Endothelial cell of umbilical vein (primary cell): ENCODE measurements around the gene FMO5. TPM values are rescaled to one million over a fixed set of nuclear protein-coding genes. Genes with fewer than 3 reads are reported as not detected.

Experiments used
- BruUV-seq: library from RNA; stranded (reverse); fragments of 400-500 nt; replicated peaks from 2 replicates; lab custom pipeline; 2021; lab: Mats Ljungman, UMichigan
- CTCF ChIA-PET: fragments of 300-600, 350-600 bp; sonication (Branson Sonifier 250); formaldehyde crosslinking; loops from one replicate; lab custom pipeline; 2021; ENCODE audit warnings: antibody characterized with exemption, inconsistent platforms; lab: Charles Lee
- POLR2A ChIA-PET: fragments of 300-600, 350-600 bp; sonication (Branson Sonifier 250); formaldehyde crosslinking; loops from one replicate; lab custom pipeline; 2021; ENCODE audit warnings: antibody characterized with exemption, inconsistent platforms; lab: Charles Lee
- DNase-seq: peaks from one replicate; pipeline ENCODE4 v3.0.0-alpha.2; 2011; ENCODE audit warnings: low read depth, low spot score
- FAIRE-seq: peaks from 2 replicates; lab custom pipeline; 2011; peaks lifted over from hg19 to GRCh38; lab: Jason Lieb, UNC
- H2AFZ ChIP-seq: 2 replicates; pipeline ENCODE4 v1.6.0; 2012; ENCODE audit warnings: low read depth, low read length, control low read depth, inconsistent platforms
- H3K27ac ChIP-seq: 2 replicates; pipeline ENCODE4 v1.5.1; 2011; ENCODE audit warnings: low read depth, mild to moderate bottlenecking, control low read depth, low read length, moderate library complexity; ENCODE audit not compliant: insufficient read depth
- H3K27me3 ChIP-seq, 2 experiments: 2 replicates each; pipeline versions ENCODE4 v1.6.0 to v1.6.1; 2011; ENCODE audit warnings: low read length in 2 of 2, mixed read lengths in 1 of 2; ENCODE audit not compliant: control insufficient read depth in 2 of 2, insufficient read depth in 2 of 2
- H3K36me3 ChIP-seq, 2 experiments: 2 replicates in 1 of 2; 3 replicates in 1 of 2; pipeline ENCODE4 v1.5.1; 2011; ENCODE audit warnings: low read length in 2 of 2, mild to moderate bottlenecking in 1 of 2, moderate library complexity in 1 of 2; ENCODE audit not compliant: control insufficient read depth in 2 of 2, insufficient read depth in 2 of 2; ENCODE audit errors: extremely low read depth in 1 of 2
- H3K4me1 ChIP-seq: 3 replicates; pipeline ENCODE4 v1.5.1; 2011; ENCODE audit warnings: mild to moderate bottlenecking, low read length; ENCODE audit not compliant: control insufficient read depth, insufficient read depth; ENCODE audit errors: extremely low read depth
- H3K4me2 ChIP-seq: 2 replicates; pipeline ENCODE4 v1.6.1; 2011; ENCODE audit warnings: low read length, control low read depth, mixed read lengths; ENCODE audit not compliant: insufficient read depth
- H3K4me3 ChIP-seq, 3 experiments: fragments of 200-600 bp in 1 of 3; sonication (generic), shearing (Covaris generic) in 1 of 3; replicated peaks in 1 of 3; 2 replicates each; pipeline ENCODE4 v1.5.1; 2011 to 2016; ENCODE audit warnings: control low read depth in 3 of 3, low read length in 3 of 3, mild to moderate bottlenecking in 2 of 3, inconsistent platforms in 1 of 3, low read depth in 1 of 3, moderate library complexity in 1 of 3; ENCODE audit not compliant: insufficient read depth in 1 of 3
- H3K79me2 ChIP-seq: 2 replicates; pipeline ENCODE4 v1.6.0; 2012; ENCODE audit warnings: low read length, inconsistent platforms; ENCODE audit not compliant: control insufficient read depth, insufficient read depth
- H3K9ac ChIP-seq: replicated peaks from 2 replicates; pipeline ENCODE3; 2011; ENCODE audit warnings: low read length, control low read depth; ENCODE audit not compliant: insufficient read depth; ENCODE audit errors: extremely low read depth
- H3K9me1 ChIP-seq: replicated peaks from 3 replicates; pipeline ENCODE4 v1.6.0; 2011; ENCODE audit warnings: mild to moderate bottlenecking, low read length; ENCODE audit not compliant: control insufficient read depth, insufficient read depth; ENCODE audit errors: extremely low read depth
- H3K9me3 ChIP-seq: replicated peaks from 2 replicates; pipeline ENCODE4 v1.5.1; 2012; ENCODE audit warnings: low read length, inconsistent platforms; ENCODE audit not compliant: control insufficient read depth, insufficient read depth
- H4K20me1 ChIP-seq: replicated peaks from 2 replicates; pipeline ENCODE3; 2011; ENCODE audit warnings: mild to moderate bottlenecking, low read length; ENCODE audit not compliant: control insufficient read depth, insufficient read depth; ENCODE audit errors: extremely low read depth
- EZH2 ChIP-seq: IDR thresholded peaks from 2 replicates; pipeline ENCODE4 v1.6.1; 2012; ENCODE audit warnings: borderline replicate concordance, low read depth, mild to moderate bottlenecking, moderate library complexity, low read length, inconsistent platforms; ENCODE audit not compliant: severe bottlenecking
- FOS ChIP-seq: IDR thresholded peaks from 2 replicates; pipeline ENCODE4 v1.6.1; 2011; ENCODE audit warnings: mild to moderate bottlenecking, low read length, moderate library complexity, borderline replicate concordance; ENCODE audit not compliant: insufficient read depth
- GATA2 ChIP-seq: IDR thresholded peaks from 2 replicates; pipeline ENCODE4 v1.7.0; 2011; ENCODE audit warnings: low read depth, mild to moderate bottlenecking, moderate library complexity, mixed read lengths, low read length; ENCODE audit not compliant: insufficient read length, insufficient read depth
- JUN ChIP-seq: IDR thresholded peaks from 2 replicates; pipeline ENCODE4 v1.6.1; 2011; ENCODE audit warnings: borderline replicate concordance, low read depth; ENCODE audit not compliant: insufficient read length, insufficient read depth
- MAX ChIP-seq: IDR thresholded peaks from 2 replicates; pipeline ENCODE4 v1.6.1; 2011; ENCODE audit not compliant: insufficient read depth, insufficient read length
- MYC ChIP-seq: IDR thresholded peaks from one replicate; pipeline ENCODE4 v1.6.1; 2011; ENCODE audit warnings: mild to moderate bottlenecking, low read depth, low read length
- POLR2A ChIP-seq: IDR thresholded peaks from 2 replicates; pipeline ENCODE4 v1.6.1; 2012; ENCODE audit warnings: low read depth, mild to moderate bottlenecking, control low read depth, low read length
- POLR2AphosphoS5 ChIP-seq: IDR thresholded peaks from 2 replicates; pipeline ENCODE4 v1.6.1; 2012; ENCODE audit warnings: low read depth, mild to moderate bottlenecking, control low read depth, low read length, moderate library complexity; ENCODE audit not compliant: insufficient read depth
- dilution Hi-C: fragments of 300-500 bp; cut with MboI; formaldehyde crosslinking; loops from one replicate; pipeline ENCODE4 v1.15.0; 2019; ENCODE audit warnings: low sequenced_read_pairs; ENCODE audit not compliant: extremely low pct_ligation_motif_present
- intact Hi-C: fragments of 100-400 bp; cut with micrococcal nuclease; formaldehyde crosslinking; loops from one replicate; pipeline ENCODE4 v1.10.0; 2022
- polyA plus RNA-seq, 4 experiments: library from polyadenylated mRNA; depleted of rRNA in 3 of 4; stranded (reverse) in 3 of 4; unstranded in 1 of 4; fragments of >200 nt; gene quantifications; 2 replicates each; pipeline versions ENCODE4 v1.2.1 to v1.2.3, GENCODE V29; 2011 to 2012; ENCODE audit warnings: missing spikeins in 1 of 4
- total RNA-seq: library from RNA; stranded (reverse); gene quantifications from 2 replicates; pipeline ENCODE4 v1.2.3, GENCODE V29; 2021
- TF ChIP-seq, protein P1 (sequence below), 2 donors: IDR thresholded peaks; 1 replicate in 1 of 2; 2 replicates in 1 of 2; pipeline ENCODE4 v1.5.1; 2011; ENCODE audit warnings: low read length in 2 of 2, mild to moderate bottlenecking in 2 of 2, moderate library complexity in 2 of 2, control low read depth in 1 of 2, inconsistent platforms in 1 of 2, low read depth in 1 of 2; ENCODE audit not compliant: insufficient read depth in 1 of 2; ENCODE audit errors: extremely low read depth in 1 of 2

The FMO5 gene
- total and polyA plus RNA-seq, 2 donors (not counting 3 experiments of a cell fraction or from before 2014, with no cell fraction given): 0.48 to 0.60 TPM

GRCh38 chr1:147185432-147185831 lies 39.7 kb downstream of the FMO5 start:
- FAIRE-seq (no peak), DNase-seq (no peak)
- no peaks in the 10 kb centered on the region for H3K27me3 ChIP-seq
- no peaks in the 10 kb centered on the region for H3K9me1 ChIP-seq
- no peaks in the 10 kb centered on the region for H3K79me2 ChIP-seq
- no peaks in the 10 kb centered on the region for H4K20me1 ChIP-seq
- ChIA-PET CTCF (interaction anchor here (1.8 kb wide), 1 partner anchor 12 kb away, joined by 6 read pairs; no protein-coding TSS in a partner anchor), POLR2A (no interaction called here)
- no peaks in the 10 kb centered on the region for H3K36me3 ChIP-seq
- no peaks in the 10 kb centered on the region for H3K4me1 ChIP-seq
- H3K9ac ChIP-seq: no peak overlapping the region
- intact Hi-C loops (no loop called here), dilution Hi-C loops (no loop called here)
- H3K4me2 ChIP-seq: no peak overlapping the region
- no peak for TF ChIP-seq FOS
- TF ChIP-seq MAX: no peak
- TF ChIP-seq GATA2: no peak
- no peak for TF ChIP-seq POLR2AphosphoS5
- no peak for TF ChIP-seq POLR2A
- no peak for TF ChIP-seq MYC
- TF ChIP-seq EZH2: no peak
- no peak for TF ChIP-seq JUN
- TF ChIP-seq, protein P1, sequence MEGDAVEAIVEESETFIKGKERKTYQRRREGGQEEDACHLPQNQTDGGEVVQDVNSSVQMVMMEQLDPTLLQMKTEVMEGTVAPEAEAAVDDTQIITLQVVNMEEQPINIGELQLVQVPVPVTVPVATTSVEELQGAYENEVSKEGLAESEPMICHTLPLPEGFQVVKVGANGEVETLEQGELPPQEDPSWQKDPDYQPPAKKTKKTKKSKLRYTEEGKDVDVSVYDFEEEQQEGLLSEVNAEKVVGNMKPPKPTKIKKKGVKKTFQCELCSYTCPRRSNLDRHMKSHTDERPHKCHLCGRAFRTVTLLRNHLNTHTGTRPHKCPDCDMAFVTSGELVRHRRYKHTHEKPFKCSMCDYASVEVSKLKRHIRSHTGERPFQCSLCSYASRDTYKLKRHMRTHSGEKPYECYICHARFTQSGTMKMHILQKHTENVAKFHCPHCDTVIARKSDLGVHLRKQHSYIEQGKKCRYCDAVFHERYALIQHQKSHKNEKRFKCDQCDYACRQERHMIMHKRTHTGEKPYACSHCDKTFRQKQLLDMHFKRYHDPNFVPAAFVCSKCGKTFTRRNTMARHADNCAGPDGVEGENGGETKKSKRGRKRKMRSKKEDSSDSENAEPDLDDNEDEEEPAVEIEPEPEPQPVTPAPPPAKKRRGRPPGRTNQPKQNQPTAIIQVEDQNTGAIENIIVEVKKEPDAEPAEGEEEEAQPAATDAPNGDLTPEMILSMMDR (IDR thresholded peaks at IDR 0.05; ENCODE audit: extremely low read depth in 1 of 2, insufficient read depth in 1 of 2, low read depth in 1 of 2, low read length in 2 of 2): no peak
- no peak overlapping the region for H2AFZ ChIP-seq
- H3K27ac ChIP-seq: no peak overlapping the region
- no peaks in the 10 kb centered on the region for H3K9me3 ChIP-seq
- H3K4me3 ChIP-seq: no peak overlapping the region
- no TSS peak for BruUV-seq
